Heart left ventricle (tissue), 13 donors: ENCODE measurements around the gene TRPM2.

Experiments used
- CTCF ChIP-seq, 12 donors: fragments of 200-600 bp; sonication (generic) in 4 of 12; IDR thresholded peaks; one replicate each; pipeline versions ENCODE4 v1.5.0 to v1.8.0; 2018 to 2022; ENCODE audit warnings: antibody characterized with exemption in 12 of 12, mild to moderate bottlenecking in 5 of 12
- POLR2A ChIP-seq, 2 donors: fragments of 450-650 bp; IDR thresholded peaks; one replicate each; pipeline ENCODE4 v1.6.1; 2017; ENCODE audit warnings: antibody characterized with exemption in 2 of 2, mild to moderate bottlenecking in 2 of 2, moderate library complexity in 2 of 2
- donor health status: ischemic (EF 13 %, LVEDD 7.1; RV severe dilation, severe dysfunction).
- donor health status: DM: no; HTN: yes; CAD: no.
- donor health status: DM: no; HTN: no; CAD: no.
- donor health status: ischemic (EF 25% LVEDD 6.9; RV normal size, moderate dysfunction).
- donor health status: ischemic (EF 25% LVEDD 5.7; RV mildly dilated, moderate dysfunction).
- donor health status: ischemic (EF 35%, LVEDD 5.7; RV mildly dilated, moderate dysfunction).
- donor health status: nonischemic (EF 11% LVEDD 7.7; RV severe dilation, severe dysfunction).
- donor health status: DM: yes; HTN: yes; CAD: no.
- donor health status: PGD.
- donor health status: ischemic (EF 29% LVEDD 5.4; RV normal size, mild dysfunction).
- donor health status: nonischemic (EF 23%, LVEDD 6.1; RV moderate dilation, normal function).

DNA sequence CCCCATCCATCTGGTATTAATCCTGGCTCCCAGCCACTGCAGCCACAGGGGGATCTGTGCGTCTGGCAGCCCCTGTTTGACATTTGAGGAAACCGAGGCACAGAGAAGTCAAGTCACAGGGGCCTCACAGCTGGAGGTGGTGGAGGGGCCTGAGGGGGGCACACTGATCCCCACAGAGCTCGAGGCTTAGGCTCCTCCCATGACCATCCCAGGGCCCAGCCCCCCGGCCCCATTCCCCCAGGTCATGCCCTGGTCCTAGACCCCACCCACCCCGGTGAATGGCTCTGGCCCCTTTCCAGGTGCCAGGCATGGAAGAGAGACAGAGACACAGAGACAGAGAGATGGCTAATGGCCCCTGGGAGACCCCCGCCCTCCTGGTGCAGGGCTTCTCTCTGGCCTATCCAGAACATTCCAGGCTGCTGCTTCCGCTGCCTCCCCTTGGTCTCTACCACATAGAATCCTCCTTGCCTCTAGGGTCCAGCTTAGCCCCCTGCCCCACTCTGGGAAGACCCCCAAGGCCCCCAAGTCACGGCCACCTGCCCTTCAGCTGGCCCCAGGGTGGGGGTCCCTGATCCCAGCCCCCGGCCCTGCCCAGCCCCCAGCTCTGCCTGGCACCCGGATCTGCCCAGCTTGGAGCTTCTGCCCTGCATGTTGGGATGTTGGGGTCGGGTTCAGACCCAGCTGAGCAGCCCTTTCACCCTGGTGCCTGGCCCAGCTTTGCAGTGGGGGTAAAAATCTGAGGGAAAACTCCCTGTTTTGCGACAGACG, 72.7 kb downstream of the TRPM2 start:
- TF ChIP-seq CTCF (IDR thresholded peaks at IDR 0.05) = no peak
- no peak for TF ChIP-seq POLR2A (IDR thresholded peaks at IDR 0.05)
